Measurements from ENCODE around the gene PILRB. TPM values are rescaled to one million over a fixed set of nuclear protein-coding genes. Genes with fewer than 3 reads are reported as not detected.
"Not testable (repeated sequence)": the region's sequence is repeated elsewhere in the genome, so short reads cannot be mapped to it uniquely, and the experiment has no call there.

Gene PILRB
- total RNA-seq, 1 experiment from 2014 or later, result 74.1 TPM

DNA sequence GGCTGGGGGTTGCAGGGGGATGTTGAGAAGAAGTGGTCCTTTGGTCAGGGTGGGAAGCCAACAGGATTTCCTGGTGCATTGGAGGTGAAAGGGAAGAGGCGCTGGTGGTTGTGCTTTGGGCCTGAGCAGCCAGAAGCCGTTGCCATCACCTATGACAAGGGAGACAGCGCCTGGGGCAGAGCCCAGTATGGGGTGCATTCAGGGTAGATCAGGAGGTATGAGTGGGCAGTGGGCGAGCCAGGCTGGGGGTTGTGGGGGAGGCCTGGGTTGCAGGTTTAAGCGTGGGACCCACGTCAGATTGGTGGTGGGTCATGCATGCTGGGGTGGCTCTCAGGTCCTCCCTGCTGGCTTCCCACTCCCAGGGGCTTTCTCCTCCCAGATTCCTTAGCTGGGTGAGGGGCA, 6.3 kb upstream of the PILRB start:
- ChIA-PET CTCF (no interaction called here), POLR2A (ENCODE audit: unreplicated experiment) (no interaction called here)
- BruUV-seq (replicated peaks), result no TSS peak
- Histone ChIP-seq H3K4me2 (ENCODE audit: low read length) (no peak overlapping the region), H3K27ac (ENCODE audit: low read length) (no peak overlapping the region), H3K9me2 (replicated peaks; ENCODE audit: low read length) (no peaks in the 10 kb centered on the region), H3K9me3 (ENCODE audit: low read length) (no peaks in the 10 kb centered on the region), H3K4me1 (ENCODE audit: insufficient read depth, low read length) (no peaks in the 10 kb centered on the region), H3K79me2 (ENCODE audit: low read length) (no peaks in the 10 kb centered on the region), H3K27me3 (ENCODE audit: low read length) (no peaks in the 10 kb centered on the region), H4K20me1 (ENCODE audit: low read length) (no peaks in the 10 kb centered on the region), H2AFZ (ENCODE audit: low read length) (no peak overlapping the region), H3K9ac (ENCODE audit: low read length) (no peak overlapping the region), H3K36me3 (ENCODE audit: low read depth, low read length) (peaks cover 41% of the 10 kb centered on the region), H3F3A (ENCODE audit: low read length, unreplicated experiment) (no peaks in the 10 kb centered on the region), H3K4me3 (ENCODE audit: low read length) (no peak overlapping the region)
- intact Hi-C loops (cut with micrococcal nuclease), result loop anchor here (10.0 kb wide), 1 partner anchor 53 kb away; no protein-coding TSS in a partner anchor
- ATAC-seq, result no peak
- TF ChIP-seq EZH2phosphoT487 (IDR thresholded peaks at IDR 0.05; ENCODE audit: borderline replicate concordance, low read length) (no peak), CTCF (conservative IDR thresholded peaks at IDR 0.05; ENCODE audit: low read depth, low read length) (no peak), EZH2 (IDR thresholded peaks at IDR 0.05; ENCODE audit: low read length, unreplicated experiment) (no peak)
- DNase-seq, result no peak

DNA sequence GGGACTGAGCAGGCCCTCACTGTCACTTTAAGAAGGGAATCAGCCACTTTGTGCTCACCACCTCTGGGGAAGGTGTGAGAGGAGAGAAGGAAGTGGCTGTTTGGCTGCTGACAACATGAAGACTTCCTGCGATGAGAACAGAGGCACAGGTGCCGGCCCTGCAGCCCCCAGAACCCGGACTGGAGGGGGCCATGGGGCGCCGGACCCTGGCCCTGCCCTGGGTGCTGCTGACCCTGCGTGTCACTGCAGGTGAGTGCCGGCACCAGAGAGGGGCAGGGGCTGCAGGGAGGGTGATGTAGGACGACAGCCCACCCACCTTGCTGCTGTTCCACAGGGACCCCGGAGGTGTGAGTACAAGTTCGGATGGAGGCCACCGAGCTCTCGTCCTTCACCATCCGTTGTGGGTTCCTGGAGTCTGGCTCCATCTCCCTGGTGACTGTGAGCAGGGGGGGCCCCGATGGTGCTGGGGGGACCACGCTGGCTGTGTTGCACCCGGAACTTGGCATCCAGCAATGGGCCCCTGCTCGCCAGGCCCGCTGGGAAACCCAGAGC, 5.6 kb upstream of the PILRB start:
- H3K4me3 ChIP-seq (ENCODE audit: low read length); BruUV-seq (replicated peaks); DNase-seq; H3K27me3 ChIP-seq (ENCODE audit: low read length); H3K79me2 ChIP-seq (ENCODE audit: low read length); H3K9me2 ChIP-seq (replicated peaks; ENCODE audit: low read length); H3K9me3 ChIP-seq (ENCODE audit: low read length); H3K4me1 ChIP-seq (ENCODE audit: insufficient read depth, low read length); ATAC-seq; H3F3A ChIP-seq (ENCODE audit: low read length, unreplicated experiment); H3K27ac ChIP-seq (ENCODE audit: low read length); H4K20me1 ChIP-seq (ENCODE audit: low read length); POLR2A ChIA-PET (ENCODE audit: unreplicated experiment); H3K4me2 ChIP-seq (ENCODE audit: low read length); CTCF ChIA-PET; H3K9ac ChIP-seq (ENCODE audit: low read length); H2AFZ ChIP-seq (ENCODE audit: low read length): not testable (repeated sequence)
- intact Hi-C loops (cut with micrococcal nuclease), result loop anchor here (10.0 kb wide), 1 partner anchor 52 kb away; no protein-coding TSS in a partner anchor
- H3K36me3 ChIP-seq (ENCODE audit: low read depth, low read length), result peaks cover 35% of the 10 kb centered on the region

DNA sequence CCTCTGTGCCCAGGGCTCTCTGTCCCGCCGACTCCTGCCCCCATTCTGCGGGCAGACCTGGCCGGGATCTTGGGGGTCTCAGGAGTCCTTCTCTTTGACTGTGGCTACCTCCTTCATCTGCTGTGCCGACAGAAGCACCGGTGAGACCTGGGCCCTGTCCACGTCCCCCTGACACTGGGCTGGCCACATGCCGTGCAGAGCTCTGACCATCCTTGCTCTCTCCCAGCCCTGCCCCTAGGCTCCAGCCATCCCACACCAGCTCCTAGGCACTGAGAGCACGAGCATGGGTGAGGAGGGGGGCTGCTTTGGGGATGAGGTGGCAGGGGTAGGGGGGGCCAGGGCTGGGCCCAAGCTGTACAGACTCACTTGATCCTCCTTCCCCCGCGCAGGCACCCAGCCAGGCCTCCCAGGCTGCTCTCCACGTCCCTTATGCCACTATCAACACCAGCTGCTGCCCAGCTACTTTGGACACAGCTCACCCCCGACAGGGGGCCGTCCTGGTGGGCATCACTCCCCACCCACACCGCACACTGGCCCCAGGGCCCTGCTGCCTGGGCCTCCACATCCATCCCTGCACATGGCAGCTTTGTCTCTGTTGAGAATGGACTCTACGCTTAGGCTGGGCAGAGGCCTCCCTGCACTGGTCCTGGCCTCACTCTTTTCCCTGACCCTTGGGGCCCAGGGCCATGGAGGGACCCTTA, 4.8 kb upstream of the PILRB start:
- CTCF ChIA-PET, result no interaction called here
- no peak overlapping the region for H2AFZ ChIP-seq (ENCODE audit: low read length)
- H3K9me3 ChIP-seq (ENCODE audit: low read length), result no peaks in the 10 kb centered on the region
- no peak for DNase-seq
- H3K9ac ChIP-seq (ENCODE audit: low read length), result no peak overlapping the region
- H3F3A ChIP-seq (ENCODE audit: low read length, unreplicated experiment), result no peaks in the 10 kb centered on the region
- no TSS peak for BruUV-seq (replicated peaks)
- no peak overlapping the region for H3K27ac ChIP-seq (ENCODE audit: low read length)
- H3K4me2 ChIP-seq (ENCODE audit: low read length), result no peak overlapping the region
- no peaks in the 10 kb centered on the region for H3K4me1 ChIP-seq (ENCODE audit: insufficient read depth, low read length)
- POLR2A ChIA-PET (ENCODE audit: unreplicated experiment), result no interaction called here
- intact Hi-C loops (cut with micrococcal nuclease), result loop anchor here (10.0 kb wide), 1 partner anchor 52 kb away; no protein-coding TSS in a partner anchor
- no peak for TF ChIP-seq CTCF (conservative IDR thresholded peaks at IDR 0.05; ENCODE audit: low read depth, low read length)
- TF ChIP-seq EZH2phosphoT487 (IDR thresholded peaks at IDR 0.05; ENCODE audit: borderline replicate concordance, low read length), result no peak
- no peak for TF ChIP-seq EZH2 (IDR thresholded peaks at IDR 0.05; ENCODE audit: low read length, unreplicated experiment)
- H3K27me3 ChIP-seq (ENCODE audit: low read length), result no peaks in the 10 kb centered on the region
- no peaks in the 10 kb centered on the region for H3K79me2 ChIP-seq (ENCODE audit: low read length)
- peaks cover 27% of the 10 kb centered on the region for H3K36me3 ChIP-seq (ENCODE audit: low read depth, low read length)
- no peak overlapping the region for H3K4me3 ChIP-seq (ENCODE audit: low read length)
- H3K9me2 ChIP-seq (replicated peaks; ENCODE audit: low read length), result no peaks in the 10 kb centered on the region
- no peak for ATAC-seq
- H4K20me1 ChIP-seq (ENCODE audit: low read length), result no peaks in the 10 kb centered on the region

Data from PC-3 (cell line).